Measurements from ENCODE around the gene RIPOR3.

GRCh38 chr20:50646483-50646996 is 44.8 kb downstream of the RIPOR3 start:
- TF ChIP-seq CTCF (IDR thresholded peaks at IDR 0.05) (no peak), POLR2A (IDR thresholded peaks at IDR 0.05) (no peak)

All from lower leg skin (tissue), 3 donors.